T-helper 2 cell treated with Interferon-gamma antibody and Interleukin-4, amounts not matched to agents 5 μg/mL and 100 μg/mL, for 36 hours (primary cell): ENCODE data around the gene PDK1.
"Not testable (repeated sequence)": the region's sequence is repeated elsewhere in the genome, so short reads cannot be mapped to it uniquely, and the experiment has no call there.

Experiments used
- DNase-seq: peaks from one replicate; pipeline ENCODE4 v3.0.0; 2021; ENCODE audit warnings: low spot score
- H3K27ac Mint-ChIP-seq: one replicate; pipeline ENCODE4 v1.8.0; 2021; ENCODE audit warnings: mild to moderate bottlenecking, mixed read lengths
- H3K27me3 Mint-ChIP-seq: one replicate; pipeline ENCODE4 v1.8.0; 2021; ENCODE audit warnings: low read depth, mixed read lengths
- H3K36me3 Mint-ChIP-seq: one replicate; pipeline ENCODE4 v1.8.0; 2021; ENCODE audit warnings: low read depth, mixed read lengths
- H3K4me1 Mint-ChIP-seq: one replicate; pipeline ENCODE4 v1.8.0; 2021; ENCODE audit warnings: low read depth, mixed read lengths
- H3K4me3 Mint-ChIP-seq: one replicate; pipeline ENCODE4 v1.8.0; 2022; ENCODE audit warnings: mild to moderate bottlenecking, moderate library complexity, mixed read lengths
- H3K9me3 Mint-ChIP-seq: one replicate; pipeline ENCODE4 v1.8.0; 2021; ENCODE audit warnings: mixed read lengths

The PDK1 gene

DNA sequence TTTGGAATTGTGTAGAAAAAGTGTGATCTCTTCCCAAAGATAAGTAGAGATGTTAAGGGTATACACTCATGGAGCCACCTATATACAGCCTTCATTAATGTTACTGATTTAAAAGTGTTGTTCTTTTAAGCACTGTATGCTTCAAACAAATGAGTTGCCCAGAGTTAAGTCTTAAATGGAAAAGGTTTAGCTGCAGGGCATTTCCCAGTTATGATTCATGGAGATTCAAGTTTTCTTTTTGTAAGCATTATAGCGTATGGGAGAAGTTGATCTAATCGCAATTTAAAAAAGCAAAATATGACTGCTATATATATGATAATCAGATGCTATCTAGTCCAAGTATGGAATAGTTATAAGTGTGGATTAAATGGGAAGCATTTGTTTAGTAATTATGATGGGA is 4.8 kb downstream of the PDK1 start:
- Mint-ChIP-seq H3K27ac (no peak overlapping the region), H3K4me1 (peaks cover 22% of the 10 kb centered on the region), H3K9me3 (no peaks in the 10 kb centered on the region), H3K4me3 (no peak overlapping the region), H3K36me3 (peaks cover 39% of the 10 kb centered on the region), H3K27me3 (no peaks in the 10 kb centered on the region)
- DNase-seq, result no peak

DNA sequence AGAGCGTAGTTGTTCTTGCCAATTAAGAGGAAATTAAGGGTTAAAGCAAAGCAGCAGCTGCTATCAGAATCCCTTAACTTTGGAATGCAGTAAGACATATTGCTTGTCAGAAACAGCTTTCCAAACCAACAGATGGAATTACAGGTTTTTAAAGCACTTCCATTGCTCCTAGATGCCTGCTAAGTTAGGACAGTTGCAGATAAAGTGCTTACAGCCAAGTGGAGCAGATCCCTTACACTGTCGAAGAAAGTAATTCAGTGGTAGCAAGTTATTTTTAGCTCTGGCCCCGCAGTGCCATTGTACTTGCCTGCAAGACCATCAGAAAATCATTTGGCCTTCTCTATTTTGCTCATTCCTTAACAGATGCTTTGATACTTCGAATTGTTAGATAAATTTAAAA is 5.4 kb downstream of the PDK1 start:
- Mint-ChIP-seq H3K27me3 (no peaks in the 10 kb centered on the region), H3K9me3 (no peaks in the 10 kb centered on the region), H3K36me3 (peaks cover 44% of the 10 kb centered on the region), H3K4me3 (no peak overlapping the region), H3K27ac (no peak overlapping the region), H3K4me1 (peaks cover 22% of the 10 kb centered on the region)
- DNase-seq, result no peak

DNA sequence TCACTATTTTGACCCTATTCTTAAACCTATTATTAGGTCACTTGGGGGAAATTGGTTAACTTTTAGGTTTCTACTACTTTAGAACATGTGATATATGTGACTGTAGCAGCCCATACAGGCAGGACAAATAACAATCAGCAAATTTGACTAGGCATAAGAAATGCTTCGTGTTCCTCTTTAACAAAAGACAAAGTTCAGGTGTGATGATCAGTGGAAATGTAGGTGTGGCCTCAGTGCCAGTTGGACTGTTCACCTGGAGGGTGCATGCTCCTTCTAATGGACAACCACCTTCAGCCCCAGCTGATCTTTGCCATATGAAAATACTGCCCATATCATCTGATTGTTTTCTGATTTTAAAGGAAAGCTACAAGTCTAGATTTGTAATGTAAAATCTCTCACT is 6.4 kb downstream of the PDK1 start:
- H3K27ac Mint-ChIP-seq, result no peak overlapping the region
- H3K36me3 Mint-ChIP-seq, result peaks cover 53% of the 10 kb centered on the region
- H3K27me3 Mint-ChIP-seq, result no peaks in the 10 kb centered on the region
- peaks cover 20% of the 10 kb centered on the region for H3K4me1 Mint-ChIP-seq
- no peak for DNase-seq
- H3K9me3 Mint-ChIP-seq, result no peaks in the 10 kb centered on the region
- no peak overlapping the region for H3K4me3 Mint-ChIP-seq

DNA sequence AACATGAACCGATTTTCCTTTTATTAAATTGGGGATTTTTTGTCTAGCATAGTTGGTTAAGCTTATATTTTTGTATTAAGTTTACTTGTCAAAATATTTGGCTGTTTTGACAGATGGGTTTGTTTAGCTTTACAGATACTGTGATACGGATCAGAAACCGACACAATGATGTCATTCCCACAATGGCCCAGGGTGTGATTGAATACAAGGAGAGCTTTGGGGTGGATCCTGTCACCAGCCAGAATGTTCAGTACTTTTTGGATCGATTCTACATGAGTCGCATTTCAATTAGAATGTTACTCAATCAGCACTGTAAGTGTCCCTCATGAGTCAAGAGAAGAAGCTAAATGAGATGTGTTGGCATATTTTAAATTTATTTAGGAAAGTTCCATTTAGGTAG is 8.5 kb downstream of the PDK1 start:
- H3K36me3 Mint-ChIP-seq, result peaks cover 58% of the 10 kb centered on the region
- DNase-seq, result no peak
- no peak overlapping the region for H3K27ac Mint-ChIP-seq
- H3K4me3 Mint-ChIP-seq, result no peak overlapping the region
- H3K9me3 Mint-ChIP-seq, result no peaks in the 10 kb centered on the region
- no peaks in the 10 kb centered on the region for H3K27me3 Mint-ChIP-seq
- H3K4me1 Mint-ChIP-seq, result peaks cover 16% of the 10 kb centered on the region

DNA sequence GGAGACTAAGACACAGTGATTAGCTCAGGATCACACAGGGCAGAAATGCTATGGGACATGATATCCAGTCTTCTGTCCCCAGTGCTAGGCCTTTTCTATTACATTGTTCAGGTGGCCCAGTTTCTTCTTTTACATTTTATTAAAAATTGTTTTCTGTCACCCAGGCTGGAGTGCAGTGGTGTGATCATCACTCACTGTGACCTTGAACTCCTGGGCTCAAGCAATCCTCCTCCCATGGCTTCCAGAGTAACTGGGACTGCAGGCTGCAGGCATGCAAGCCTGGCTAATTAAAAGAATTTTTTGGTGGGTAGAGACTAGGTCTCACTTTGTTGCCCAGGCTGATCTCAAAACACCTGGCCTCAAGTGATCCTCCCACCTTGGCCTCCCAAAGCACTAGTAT is 15.4 kb downstream of the PDK1 start:
- Mint-ChIP-seq H3K9me3 (peaks cover 23% of the 10 kb centered on the region), H3K4me1 (peaks cover 9% of the 10 kb centered on the region), H3K27me3 (no peaks in the 10 kb centered on the region), H3K36me3 (peaks cover 82% of the 10 kb centered on the region), H3K4me3 (no peak overlapping the region), H3K27ac (no peak overlapping the region)
- DNase-seq, result no peak

DNA sequence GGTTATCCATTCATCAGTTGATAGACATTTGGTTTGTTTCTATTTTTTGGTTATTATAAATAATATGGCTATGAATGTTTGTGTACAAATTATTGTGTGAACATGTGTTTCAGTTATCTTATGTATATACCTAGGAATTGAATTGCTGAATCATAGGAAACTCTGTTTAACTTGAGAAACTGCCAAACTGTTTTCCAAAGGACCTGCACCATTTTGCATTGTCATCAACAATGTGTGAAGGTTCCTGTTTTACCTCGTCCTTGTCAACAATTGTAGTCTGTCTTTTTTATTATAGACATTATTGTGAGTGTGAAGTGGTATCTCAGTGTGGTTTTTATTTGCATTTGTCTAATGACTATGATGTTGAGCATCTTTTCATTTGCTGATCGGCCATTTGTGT is 17.1 kb downstream of the PDK1 start:
- no peak for DNase-seq
- Mint-ChIP-seq H3K27me3 (no peaks in the 10 kb centered on the region), H3K9me3 (peaks cover 37% of the 10 kb centered on the region), H3K4me3 (no peak overlapping the region), H3K27ac (no peak overlapping the region), H3K36me3 (peaks cover 84% of the 10 kb centered on the region), H3K4me1 (peaks cover 5% of the 10 kb centered on the region)

DNA sequence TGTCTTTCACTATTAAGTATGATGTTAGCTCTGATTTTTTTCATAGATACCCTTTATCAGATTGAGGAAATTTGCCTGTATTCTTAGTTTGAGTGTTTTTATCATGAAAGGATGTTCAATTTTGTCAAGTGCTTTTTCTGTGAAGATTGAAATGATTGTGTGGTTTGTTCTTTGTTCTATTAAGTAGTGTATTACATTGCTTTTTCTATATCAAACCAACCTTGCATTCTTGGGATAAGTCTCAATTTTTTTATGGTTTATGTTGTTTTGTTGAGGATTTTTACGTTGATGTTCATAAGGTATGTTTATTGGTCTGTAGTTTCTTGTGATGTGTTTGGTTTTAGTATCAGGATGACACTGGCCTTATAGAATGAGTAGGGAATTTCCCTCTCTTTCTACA is 19.1 kb downstream of the PDK1 start:
- H3K36me3 Mint-ChIP-seq, result peaks cover 90% of the 10 kb centered on the region

DNA sequence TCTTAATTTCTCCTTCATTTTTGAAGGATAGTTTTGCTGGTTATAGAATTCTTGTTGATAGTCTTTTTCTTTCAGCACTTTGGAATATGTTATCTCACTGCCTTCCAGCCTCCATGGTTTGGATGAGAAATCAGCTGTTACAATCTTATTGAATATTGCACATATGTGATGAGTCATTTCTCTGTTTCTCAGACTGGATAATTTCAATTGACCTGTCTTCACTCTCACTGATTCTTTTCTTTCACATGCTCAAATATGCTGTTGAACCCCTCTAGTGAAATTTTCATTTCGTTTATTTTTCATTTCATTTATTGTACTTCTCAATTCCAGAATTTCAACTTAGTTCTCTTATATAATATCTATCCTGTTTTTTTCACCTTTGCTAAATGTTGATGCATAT is 22.2 kb downstream of the PDK1 start:
- Mint-ChIP-seq H3K4me1 (peaks cover 16% of the 10 kb centered on the region), H3K27ac (no peak overlapping the region), H3K4me3 (no peak overlapping the region), H3K27me3 (no peaks in the 10 kb centered on the region), H3K36me3 (peaks cover 87% of the 10 kb centered on the region), H3K9me3 (peaks cover 61% of the 10 kb centered on the region)
- no peak for DNase-seq

More for the DNA sequence above, 19.1 kb downstream of the PDK1 start:
- DNase-seq, result no peak
- peaks cover 54% of the 10 kb centered on the region for H3K9me3 Mint-ChIP-seq
- H3K27ac Mint-ChIP-seq, result no peak overlapping the region
- H3K27me3 Mint-ChIP-seq, result no peaks in the 10 kb centered on the region
- no peak overlapping the region for H3K4me3 Mint-ChIP-seq
- peaks cover 2% of the 10 kb centered on the region for H3K4me1 Mint-ChIP-seq

DNA sequence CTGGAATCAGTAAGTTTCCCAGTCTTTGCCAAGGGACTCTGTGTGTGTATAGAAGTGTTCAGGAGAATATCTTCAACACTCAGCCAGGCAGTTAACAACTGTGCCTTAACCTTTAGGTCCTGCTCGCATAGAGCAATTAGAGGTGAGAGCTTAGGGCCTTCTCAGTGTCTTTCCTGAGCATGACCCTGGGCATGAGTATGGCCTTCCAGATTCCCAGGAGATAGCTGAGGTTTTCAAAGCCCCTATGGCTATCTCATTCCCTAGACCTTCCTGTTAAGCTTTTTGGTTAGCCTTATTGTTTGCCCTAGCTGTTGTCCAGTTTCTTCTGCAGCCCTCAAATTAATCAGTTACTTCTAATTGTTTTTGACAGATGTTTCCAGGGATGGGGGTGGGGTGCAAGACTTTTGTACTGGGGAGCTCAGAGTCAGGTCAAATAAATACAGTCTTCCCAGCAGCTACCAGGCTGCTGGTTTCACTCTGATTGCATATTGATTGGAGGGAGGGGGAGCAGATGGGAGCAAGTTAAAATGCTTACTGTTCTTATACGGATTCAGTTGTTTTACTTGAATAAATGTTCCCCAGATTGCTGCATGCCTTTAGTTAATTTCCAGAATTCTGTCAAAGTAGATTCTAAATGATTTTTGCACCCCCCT is 23.1 kb downstream of the PDK1 start:
- Mint-ChIP-seq H3K4me3 (no peak overlapping the region), H3K9me3 (peaks cover 53% of the 10 kb centered on the region), H3K36me3 (peaks cover 82% of the 10 kb centered on the region), H3K4me1 (peaks cover 16% of the 10 kb centered on the region), H3K27ac (no peak overlapping the region), H3K27me3 (no peaks in the 10 kb centered on the region)
- no peak for DNase-seq

DNA sequence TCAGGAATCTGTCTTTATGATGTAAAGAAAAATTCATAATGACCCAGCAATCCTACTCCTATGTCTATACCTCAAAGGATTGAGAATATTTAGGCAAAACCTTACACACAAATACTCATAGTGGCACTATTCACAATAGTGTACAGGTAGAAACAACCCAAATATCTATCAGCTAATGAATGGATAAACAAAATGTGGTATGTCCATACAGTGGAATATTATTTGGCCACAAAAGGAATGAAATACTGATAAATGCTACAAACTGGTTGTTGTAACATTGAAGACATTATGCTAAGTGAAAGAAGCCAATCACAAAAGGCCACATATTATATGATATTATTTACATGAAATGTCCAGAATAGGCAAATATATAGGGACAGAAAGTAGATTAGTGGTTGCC is 24.7 kb downstream of the PDK1 start:
- Mint-ChIP-seq H3K27ac (no peak overlapping the region), H3K4me1 (peaks cover 16% of the 10 kb centered on the region), H3K27me3 (no peaks in the 10 kb centered on the region), H3K9me3 (peaks cover 40% of the 10 kb centered on the region), H3K36me3 (peaks cover 79% of the 10 kb centered on the region), H3K4me3 (no peak overlapping the region)
- no peak for DNase-seq

DNA sequence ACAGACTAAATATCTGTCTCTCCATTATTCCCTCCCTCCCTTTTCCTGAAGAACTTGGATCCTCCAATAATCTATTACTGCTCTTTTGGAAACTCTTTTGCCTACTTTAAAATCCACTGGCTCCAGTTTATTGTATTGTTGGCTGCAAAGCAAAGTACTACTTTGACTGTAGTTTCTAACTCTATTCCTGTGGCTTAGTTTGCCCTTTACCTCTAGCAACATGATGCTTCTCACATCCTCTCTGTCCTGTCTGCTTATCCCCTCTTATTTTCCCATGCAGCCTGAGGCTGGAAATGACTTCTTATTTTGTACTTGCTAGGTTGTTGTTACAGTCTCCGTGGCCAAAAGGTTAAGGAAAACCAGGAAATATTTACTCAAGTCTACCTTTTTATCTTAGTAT is 26.8 kb downstream of the PDK1 start:
- Mint-ChIP-seq H3K27ac (no peak overlapping the region), H3K27me3 (no peaks in the 10 kb centered on the region), H3K4me3 (no peak overlapping the region), H3K4me1 (peaks cover 34% of the 10 kb centered on the region), H3K9me3 (peaks cover 28% of the 10 kb centered on the region), H3K36me3 (peaks cover 80% of the 10 kb centered on the region)
- DNase-seq, result no peak

DNA sequence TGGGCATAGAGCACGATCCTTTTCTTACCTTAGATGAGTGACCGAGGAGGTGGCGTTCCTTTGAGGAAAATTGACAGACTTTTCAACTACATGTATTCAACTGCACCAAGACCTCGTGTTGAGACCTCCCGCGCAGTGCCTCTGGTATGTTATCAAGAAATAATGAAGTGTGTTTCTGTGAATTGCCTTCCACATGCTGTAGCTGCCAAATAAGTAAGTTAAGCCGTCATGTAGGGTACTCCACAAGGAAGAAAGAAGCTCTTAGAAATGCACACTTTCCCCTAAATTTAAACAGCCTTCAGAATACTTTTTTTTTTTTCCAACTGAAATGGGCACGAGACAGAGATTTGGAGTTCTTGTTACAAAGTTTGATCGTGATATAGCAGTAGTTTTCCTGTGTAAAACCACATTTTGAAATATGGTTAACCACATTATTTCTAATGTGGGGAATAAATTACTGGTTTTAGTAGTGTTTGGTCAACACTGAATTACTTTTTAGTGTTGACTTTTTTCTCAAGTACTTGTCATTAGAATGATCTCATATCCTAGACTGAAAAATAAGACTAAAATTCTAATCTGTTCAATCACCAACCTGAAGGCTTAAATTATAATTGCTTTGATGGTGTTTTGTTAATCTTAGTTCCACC is 30.5 kb downstream of the PDK1 start:
- no peaks in the 10 kb centered on the region for H3K27me3 Mint-ChIP-seq
- H3K9me3 Mint-ChIP-seq, result peaks cover 9% of the 10 kb centered on the region
- peak overlapping the region; percentile 21 for H3K27ac Mint-ChIP-seq
- peaks cover 33% of the 10 kb centered on the region for H3K4me1 Mint-ChIP-seq
- H3K4me3 Mint-ChIP-seq, result peak overlapping the region; percentile 30
- H3K36me3 Mint-ChIP-seq, result peaks cover 87% of the 10 kb centered on the region
- DNase-seq, result no peak

DNA sequence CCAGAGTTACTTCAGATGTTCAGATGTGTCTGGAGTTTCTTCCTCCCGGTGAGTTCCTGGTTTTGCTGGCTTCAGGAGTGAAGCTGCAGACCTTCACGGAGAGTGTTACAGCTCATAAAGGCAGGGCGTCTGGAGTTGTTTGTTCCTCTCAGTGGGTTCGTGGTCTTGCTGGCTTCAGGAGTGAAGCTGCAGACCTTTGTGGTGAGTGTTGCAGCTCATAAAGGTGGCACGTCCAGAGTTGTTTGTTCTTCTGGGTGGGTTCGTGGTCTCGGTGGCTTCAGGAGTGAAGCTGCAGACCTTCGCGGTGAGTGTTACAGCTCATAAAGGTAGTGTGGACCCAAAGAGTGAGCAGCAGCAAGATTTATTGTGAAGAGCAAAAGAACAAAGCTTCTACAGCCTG is 31.3 kb downstream of the PDK1 start:
- H3K27ac Mint-ChIP-seq, H3K27me3 Mint-ChIP-seq, H3K9me3 Mint-ChIP-seq, DNase-seq: not testable (repeated sequence)
- H3K4me3 Mint-ChIP-seq, result peak overlapping the region; percentile 3
- H3K36me3 Mint-ChIP-seq, result peaks cover 84% of the 10 kb centered on the region
- H3K4me1 Mint-ChIP-seq, result peaks cover 28% of the 10 kb centered on the region

DNA sequence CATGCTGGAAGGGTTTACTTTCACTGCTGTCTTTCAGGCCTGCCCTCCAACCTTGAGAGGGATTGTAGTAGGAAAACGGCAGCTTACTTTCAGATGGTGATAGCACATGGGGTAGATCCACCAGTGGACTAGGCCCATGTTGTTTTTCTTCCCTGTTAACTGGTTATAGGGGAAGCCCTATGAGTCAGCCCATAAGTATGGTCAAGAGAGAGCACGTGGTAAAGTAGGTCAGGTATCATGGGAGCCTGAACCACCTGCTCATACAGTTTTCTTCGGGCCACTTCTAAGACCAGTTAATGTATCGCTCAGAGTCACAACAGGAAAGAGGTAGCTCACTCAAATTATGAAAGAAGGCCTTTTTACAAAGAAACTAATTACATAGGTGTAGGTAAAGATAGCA is 33.0 kb downstream of the PDK1 start:
- Mint-ChIP-seq H3K9me3 (peaks cover 9% of the 10 kb centered on the region), H3K36me3 (peaks cover 87% of the 10 kb centered on the region), H3K4me1 (peaks cover 20% of the 10 kb centered on the region), H3K27me3 (no peaks in the 10 kb centered on the region), H3K4me3 (no peak overlapping the region), H3K27ac (no peak overlapping the region)
- no peak for DNase-seq

DNA sequence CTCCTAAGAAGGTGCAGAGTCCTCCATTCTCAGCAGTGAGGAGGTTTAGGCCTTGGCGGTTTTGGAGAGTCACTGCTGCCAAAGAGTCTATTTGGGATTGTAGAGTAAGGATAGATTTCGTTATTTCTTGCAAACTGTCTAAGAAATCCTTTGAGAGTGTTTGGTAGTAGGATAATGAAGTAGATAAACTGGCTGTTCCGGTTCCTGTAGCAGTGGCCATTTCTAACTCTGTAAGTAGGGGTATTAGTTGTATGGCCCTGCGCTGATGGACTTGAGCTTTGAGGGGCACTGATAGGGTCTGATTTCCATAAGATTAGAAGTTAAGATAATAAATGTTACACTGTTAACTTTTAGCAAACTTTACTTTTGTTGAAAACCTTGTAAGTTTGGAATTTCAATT is 35.5 kb downstream of the PDK1 start:
- not testable (repeated sequence) for DNase-seq, H3K27me3 Mint-ChIP-seq, H3K4me3 Mint-ChIP-seq, H3K27ac Mint-ChIP-seq, H3K9me3 Mint-ChIP-seq
- Mint-ChIP-seq H3K36me3 (peaks cover 78% of the 10 kb centered on the region), H3K4me1 (peaks cover 14% of the 10 kb centered on the region)
